GM19351 (cell line): ENCODE results near the gene TTC7B.
"Not testable (repeated sequence)": the region's sequence is repeated elsewhere in the genome, so short reads cannot be mapped to it uniquely, and the experiment has no call there.

ENCODE experiments used
- ATAC-seq: cut with Tn5 transposase; IDR thresholded peaks from one replicate; pipeline ENCODE4 v1.9.1; 2021; ENCODE audit warnings: mild to moderate bottlenecking, moderate library complexity; ENCODE audit not compliant: unreplicated experiment

Gene TTC7B

DNA sequence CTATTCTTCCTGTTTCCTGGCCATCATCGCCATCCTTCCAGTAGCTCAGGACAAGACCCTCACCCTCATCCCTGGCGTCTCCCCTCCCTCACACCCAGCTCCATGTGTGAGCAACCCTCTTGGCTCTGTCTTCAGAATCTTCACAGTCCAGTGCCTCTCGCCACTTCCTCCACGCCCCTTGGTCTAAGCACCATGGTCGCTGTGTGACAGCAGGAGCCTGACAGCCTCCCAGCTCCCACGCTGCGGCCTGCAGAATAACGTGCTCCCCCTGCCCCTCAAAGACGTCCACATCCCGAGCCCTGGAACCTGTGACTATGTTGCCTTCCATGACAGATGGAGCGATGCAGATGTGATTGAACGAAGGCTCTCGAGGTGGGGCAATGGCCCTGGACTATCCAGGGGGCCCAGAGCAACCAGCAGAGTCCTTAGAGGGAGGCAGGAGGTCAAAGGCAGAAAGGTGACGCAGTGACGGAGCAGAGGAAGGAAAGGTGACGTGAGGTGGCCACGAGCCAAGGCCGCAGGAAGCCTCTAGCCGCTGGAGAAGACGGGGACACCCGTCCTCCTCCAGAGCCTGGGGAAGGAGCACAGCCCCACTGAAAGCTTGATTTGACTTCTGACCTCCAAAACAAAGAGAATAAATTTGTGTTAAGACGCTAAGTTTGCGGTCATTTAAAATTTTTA lies 279.6 kb downstream of the TTC7B start:
- ATAC-seq = no peak

DNA sequence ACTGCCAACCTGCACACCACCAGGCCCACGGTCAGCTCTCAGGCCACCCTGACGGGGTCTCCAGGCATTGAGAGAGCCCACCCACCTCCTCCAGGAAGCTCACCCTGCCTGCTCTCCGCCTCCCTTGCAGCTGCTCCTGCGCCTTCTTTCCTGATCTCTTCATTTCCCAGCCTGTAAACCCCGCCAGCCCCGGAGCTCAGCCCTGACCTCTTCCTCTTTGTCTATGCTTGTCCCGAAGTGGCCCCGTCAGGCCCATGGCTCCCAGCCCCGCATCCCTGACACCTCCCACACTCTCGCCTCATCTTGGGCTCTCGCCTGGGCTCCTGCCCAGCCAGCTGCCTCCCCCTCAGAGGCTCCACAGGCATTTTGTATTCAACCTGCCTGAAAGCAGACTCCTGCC lies 280.1 kb downstream of the TTC7B start:
- ATAC-seq = no peak

GRCh38 chr14:90535556-90536090 lies 280.6 kb downstream of the TTC7B start:
- no peak for ATAC-seq

DNA sequence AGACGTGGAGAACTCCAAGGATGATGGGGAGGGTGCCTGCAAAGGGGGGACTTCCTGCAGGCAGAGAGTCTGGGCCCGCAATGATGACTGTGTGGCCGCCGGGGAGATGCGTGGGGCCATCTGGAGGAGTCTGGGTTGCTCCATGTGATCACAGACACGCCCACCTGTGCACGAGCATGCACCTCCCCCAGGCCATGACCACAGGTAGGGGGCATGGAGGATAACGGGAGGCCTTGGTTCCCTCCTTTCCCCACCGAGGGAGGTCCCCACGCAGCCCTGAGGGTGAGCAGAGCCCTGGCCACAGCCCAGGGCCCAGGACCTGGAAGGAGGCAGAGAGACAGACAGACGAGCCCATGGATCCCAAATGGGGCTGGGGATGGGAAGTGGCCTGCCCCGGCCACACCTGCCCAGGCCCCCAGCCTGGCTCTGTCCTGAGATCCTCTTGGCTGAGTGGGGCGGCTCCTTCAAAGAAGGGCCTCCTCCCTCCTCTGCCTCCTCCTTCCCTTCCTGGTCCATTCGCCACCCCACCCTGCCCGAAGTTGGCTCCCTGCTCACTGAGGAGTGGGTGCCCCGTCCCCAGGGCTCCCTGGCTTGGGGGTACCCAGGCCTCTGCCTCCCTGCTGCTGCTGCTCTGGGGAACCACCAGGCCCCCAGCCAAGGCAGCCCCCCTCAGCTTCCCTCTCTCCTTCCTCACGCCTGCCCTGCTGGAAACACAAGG lies 281.2 kb downstream of the TTC7B start:
- no peak for ATAC-seq

GRCh38 chr14:90534091-90534837 lies 282.0 kb downstream of the TTC7B start:
- no peak for ATAC-seq

DNA sequence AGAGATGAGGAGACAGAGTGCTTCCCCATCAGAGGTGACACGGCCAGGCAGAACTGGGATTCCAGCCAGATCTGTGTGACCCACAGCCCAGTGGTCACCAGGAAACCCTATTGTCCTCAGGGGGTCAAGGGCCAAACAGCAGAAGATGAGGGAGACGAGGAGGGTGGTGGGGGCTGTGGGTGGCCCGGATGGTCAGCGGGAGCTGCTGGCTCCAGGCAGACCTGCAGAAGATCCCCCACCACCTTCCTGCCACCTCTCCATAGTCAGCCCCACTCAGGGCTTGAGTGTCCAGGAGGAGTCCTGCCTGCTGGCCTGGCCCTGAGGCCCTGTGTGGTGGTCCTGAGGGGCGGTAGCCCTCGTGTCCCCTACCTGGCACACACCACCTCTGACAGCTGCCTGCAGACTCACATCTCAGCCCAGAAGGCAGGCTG lies 282.6 kb downstream of the TTC7B start:
- no peak for ATAC-seq

DNA sequence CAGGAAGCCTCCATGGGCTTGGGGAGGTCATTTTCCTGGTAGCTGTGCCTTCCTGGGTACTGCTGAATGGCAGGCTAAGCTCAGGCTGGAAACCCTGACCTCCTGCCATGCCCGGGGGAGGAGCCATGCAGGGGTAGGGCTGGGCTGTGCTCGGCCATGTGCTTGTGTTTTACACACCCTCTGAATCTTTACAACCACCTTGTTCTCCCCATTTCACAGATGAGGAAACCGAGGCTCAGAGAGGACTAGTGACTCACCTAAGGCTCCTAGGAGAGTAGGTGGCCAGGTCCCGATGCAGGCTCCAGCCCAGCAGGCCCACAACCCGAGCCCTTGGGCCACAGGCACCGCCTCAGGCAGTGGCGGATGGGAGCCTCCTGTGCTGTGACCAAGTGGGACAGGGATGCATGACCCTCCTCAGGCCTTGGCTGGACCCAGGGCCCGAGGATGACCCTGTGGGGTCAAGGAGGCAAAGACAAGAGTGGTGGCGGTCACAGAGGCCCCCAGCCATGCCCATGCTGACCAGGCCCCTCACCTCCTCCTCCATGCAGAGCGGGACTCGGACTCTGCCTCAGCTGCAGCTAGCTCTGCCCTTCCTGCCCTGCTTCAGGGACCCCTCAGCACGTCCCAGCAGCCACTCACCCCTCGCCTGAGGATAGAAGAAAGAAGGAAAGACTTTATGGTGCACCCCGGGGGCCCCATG lies 283.3 kb downstream of the TTC7B start:
- ATAC-seq = no peak

DNA sequence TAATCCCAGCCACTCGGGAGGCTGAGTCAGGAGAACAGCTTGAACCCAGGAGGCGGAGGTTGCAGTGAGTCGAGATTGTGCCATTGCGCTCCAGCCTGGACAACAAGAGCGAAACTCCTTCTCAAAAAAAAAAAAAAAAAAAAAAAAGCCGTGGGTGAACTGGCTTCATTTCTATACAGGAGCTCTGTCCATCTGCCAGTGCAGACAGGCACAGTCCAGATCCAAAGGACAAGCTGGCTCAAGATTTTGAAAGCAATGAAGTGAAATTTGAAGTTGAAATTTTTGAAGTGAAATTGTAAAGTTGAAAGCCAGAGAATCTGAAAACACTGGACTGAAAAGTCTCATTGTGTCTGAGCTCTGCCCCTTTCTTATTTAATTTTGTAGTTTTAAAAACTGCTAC lies 284.7 kb downstream of the TTC7B start:
- no peak for ATAC-seq

DNA sequence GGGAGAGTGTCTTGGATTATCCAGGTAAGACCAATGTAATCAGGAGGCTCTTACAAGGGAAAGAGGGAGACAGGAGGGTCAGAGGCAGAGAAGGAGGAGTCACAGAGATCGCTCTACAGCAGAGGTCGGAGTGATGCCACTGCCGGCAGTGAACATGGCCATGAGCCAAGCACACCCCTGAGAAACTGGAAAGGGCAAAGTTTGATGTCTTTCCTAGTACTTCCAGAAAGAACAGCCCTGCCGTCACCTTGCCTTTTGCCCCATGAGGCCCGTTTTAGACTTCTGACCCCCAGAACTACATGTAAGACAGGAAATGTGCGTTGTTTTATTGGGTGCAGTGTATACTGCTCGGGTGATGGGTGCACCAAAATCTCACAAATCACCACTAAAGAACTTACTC lies 285.7 kb downstream of the TTC7B start:
- ATAC-seq = no peak

GRCh38 chr14:90527978-90528377 lies 288.3 kb downstream of the TTC7B start:
- no peak for ATAC-seq

DNA sequence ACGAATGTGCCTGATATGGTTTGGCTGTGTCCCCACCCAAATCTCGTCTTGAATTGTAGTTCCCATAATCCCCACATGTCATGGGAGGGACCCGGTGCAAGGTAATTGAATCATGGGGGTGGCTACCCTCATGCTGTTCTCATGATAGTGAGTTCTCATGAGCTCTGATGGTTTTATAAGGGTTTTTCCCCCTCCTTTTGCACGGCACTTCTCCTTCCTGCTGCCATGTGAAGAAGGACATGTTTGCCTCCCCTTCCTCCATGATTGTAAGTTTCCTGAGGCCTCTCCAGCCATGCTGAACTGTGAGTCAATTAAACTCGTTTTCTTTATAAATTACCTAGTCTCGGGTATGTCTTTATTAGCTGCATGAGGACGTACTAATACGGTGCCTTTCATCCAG lies 289.7 kb downstream of the TTC7B start:
- not testable (repeated sequence) for ATAC-seq

DNA sequence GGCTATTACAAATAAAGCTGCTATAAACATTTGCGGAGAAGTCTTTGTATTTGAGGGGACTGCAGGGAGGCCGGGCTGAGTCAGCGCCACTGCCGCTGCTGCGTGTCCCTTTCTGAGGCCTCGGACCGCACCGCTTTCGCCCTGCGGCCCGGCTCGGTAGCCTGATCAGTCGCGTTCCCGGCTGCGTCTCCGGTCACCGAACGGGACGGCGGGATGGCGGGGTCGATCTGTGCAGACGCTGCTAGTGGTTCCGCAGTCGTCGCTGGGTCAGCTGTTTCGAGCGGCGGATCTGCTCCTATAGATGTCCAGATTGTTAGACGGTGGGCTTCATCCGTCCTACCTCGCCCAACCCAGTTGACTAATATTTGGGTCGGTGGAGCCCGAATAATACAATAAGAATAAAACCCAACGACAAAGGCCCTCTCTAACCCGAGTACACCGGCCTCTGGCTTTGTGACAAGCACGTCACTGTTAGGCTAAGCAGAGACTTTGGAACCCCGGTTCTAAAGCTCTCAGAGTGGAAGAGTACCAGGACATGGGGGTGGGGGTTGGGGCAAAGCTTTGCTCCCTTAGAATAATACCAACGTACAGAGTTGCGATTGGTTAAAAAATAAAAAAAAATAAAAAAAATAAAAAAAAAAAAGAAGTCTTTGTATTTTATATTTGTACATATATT lies 290.7 kb downstream of the TTC7B start:
- ATAC-seq = not testable (repeated sequence)

DNA sequence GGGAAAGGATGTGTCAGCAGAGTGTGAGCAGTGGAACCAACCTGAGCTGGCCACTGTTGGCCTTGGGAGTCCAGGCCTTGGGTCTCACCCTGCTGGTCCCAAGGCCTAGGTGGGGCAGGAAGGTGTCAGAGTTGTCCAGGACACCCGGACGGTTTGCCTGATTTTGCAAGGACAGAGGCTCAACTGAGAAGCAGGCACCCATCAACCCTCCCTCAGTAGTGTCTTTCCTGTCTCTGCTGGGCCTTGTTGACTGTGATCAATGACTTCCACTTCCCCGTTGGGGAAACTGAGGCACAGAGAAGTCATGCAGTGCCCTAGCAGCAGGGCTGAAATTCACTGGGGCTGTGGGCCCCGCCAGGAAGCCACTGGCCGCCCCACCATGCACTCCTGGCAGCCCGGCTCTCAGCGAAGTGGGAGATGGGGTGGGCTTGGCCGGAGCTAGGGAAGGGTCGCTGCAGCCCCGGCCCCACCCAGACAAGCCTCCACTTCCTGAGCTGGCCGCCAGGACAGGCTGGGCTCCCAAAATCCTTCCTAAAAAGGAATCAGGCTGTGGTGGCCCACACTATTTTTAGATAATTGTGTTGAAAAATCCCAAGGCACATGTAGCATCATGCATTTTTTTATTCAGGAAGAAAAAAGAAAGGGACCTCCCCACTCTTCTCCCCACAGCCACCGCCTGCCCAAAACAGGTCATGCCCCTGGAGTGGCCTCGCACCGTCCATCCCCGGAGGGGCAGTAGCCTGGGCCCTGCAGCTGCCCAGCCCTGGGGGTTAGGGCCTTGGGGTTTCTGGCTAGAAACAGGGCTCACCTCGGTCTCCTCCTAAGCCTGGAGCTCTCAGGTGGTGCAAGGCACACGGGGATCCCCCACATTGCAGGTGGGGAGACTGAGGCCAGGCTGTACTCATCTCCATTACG lies 292.0 kb downstream of the TTC7B start:
- ATAC-seq = no peak

- ATAC-seq = no peak
Observed at GRCh38 chr14:90523544-90523943, 292.7 kb downstream of the TTC7B start.

- no peak for ATAC-seq
Observed at GRCh38 chr14:90522571-90523191, 293.5 kb downstream of the TTC7B start.

DNA sequence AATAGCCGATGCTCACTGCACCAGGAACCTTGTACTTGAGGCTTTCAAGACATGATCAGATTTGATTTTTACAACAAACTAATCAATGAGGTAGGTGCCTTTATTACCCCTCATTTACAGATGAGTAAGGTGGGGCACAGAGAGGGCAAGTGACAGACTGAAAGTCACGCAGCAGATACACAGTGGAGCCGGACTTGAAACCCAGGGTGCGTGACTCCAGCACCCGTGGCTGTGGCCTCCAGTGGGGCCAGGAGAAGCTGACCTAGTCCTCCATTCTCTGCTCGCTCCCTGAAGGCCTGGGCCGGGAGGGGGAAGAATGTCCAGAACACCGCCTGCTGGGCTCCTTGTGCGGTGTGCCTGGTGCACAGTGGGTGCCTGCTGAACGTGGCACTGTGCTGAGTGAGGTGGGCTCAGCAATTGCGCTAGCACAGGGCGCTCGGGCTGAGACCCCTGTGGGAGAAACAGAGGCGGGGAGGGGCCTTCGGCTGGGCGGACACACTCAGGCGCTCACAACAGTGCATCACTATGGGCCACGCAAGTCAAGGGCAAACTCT lies 294.2 kb downstream of the TTC7B start:
- ATAC-seq = no peak

- ATAC-seq = no peak
Observed at GRCh38 chr14:90521084-90521929, 294.9 kb downstream of the TTC7B start.

DNA sequence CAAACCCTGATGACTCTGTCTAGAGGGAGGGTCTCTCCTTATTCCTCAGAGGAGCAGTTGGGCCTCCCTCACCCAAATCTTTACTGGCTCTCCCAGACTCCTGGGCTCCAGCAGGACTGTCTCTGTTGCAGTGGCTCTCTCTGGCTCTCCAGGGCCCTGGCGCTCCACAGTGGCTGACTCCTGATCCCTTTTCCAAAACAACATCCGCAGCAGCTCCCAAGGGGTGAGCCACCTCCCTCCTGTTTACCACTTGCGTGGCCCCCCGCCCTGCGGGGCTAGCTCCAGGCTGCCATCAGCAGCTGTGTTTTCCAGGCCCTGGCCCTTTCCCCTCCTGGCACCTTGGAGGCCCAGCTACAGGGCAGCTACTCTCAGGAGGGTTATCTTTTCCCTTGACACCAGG lies 295.9 kb downstream of the TTC7B start:
- ATAC-seq = no peak
